Thyroid gland (tissue), 4 donors: Measurements from ENCODE around the gene CYP4F3.

ENCODE experiments used
- CTCF ChIP-seq, 6 experiments: fragments of 200-600 bp in 3 of 6; fragments of 450-650 bp in 3 of 6; sonication (generic) in 3 of 6; IDR thresholded peaks; one replicate each; pipeline ENCODE4 v1.5.1; 2016 to 2019; ENCODE audit warnings: antibody characterized with exemption in 6 of 6, mild to moderate bottlenecking in 2 of 6, inconsistent platforms in 1 of 6, moderate library complexity in 1 of 6
- POLR2A ChIP-seq, 2 donors: fragments of 450-650 bp; IDR thresholded peaks; one replicate each; pipeline ENCODE4 v1.6.1; 2017; ENCODE audit warnings: antibody characterized with exemption in 2 of 2, mild to moderate bottlenecking in 2 of 2, moderate library complexity in 1 of 2

GRCh38 chr19:15618321-15618720 is 22.4 kb upstream of the CYP4F3 start:
- no peak for TF ChIP-seq CTCF (IDR thresholded peaks at IDR 0.05)
- no peak for TF ChIP-seq POLR2A (IDR thresholded peaks at IDR 0.05)
